K562 (cell line): ENCODE results near the gene LRRFIP2. TPM values are rescaled to one million over a fixed set of nuclear protein-coding genes. Genes with fewer than 3 reads are reported as not detected.

Source experiments
- ATAC-seq: fragments of 200-7000 bp; cut with Tn5 transposase; 3 replicates; pipeline ENCODE4 v1.9.1; 2020; ENCODE audit warnings: moderate library complexity
- BruUV-seq: library from RNA; stranded (reverse); fragments of 400-500 nt; replicated peaks from 2 replicates; lab custom pipeline; 2021; lab: Mats Ljungman, UMichigan
- CTCF ChIA-PET: fragments of 300-600 bp; formaldehyde crosslinking; extraction: SDS; loops from one replicate; lab custom pipeline; 2021; ENCODE audit warnings: low intra/inter-chr PET ratio; lab: Yijun Ruan, JAX
- POLR2A ChIA-PET: fragments of 300-600, 350-650 bp; sonication (Branson Sonifier 250); formaldehyde crosslinking; extraction: SDS; loops from one replicate; lab custom pipeline; 2021; ENCODE audit warnings: antibody characterized with exemption, inconsistent platforms; lab: Yijun Ruan, JAX
- DNase-seq, 4 experiments: peaks; one replicate each; pipeline versions ENCODE4 v3.0.0 to v3.0.0-alpha.2; 2011 to 2018; ENCODE audit warnings: low spot score in 3 of 4, mixed read lengths in 3 of 4; ENCODE audit errors: extremely low read depth in 1 of 4
- FAIRE-seq: peaks from 2 replicates; lab custom pipeline; 2011; peaks lifted over from hg19 to GRCh38; lab: Jason Lieb, UNC
- H2AFZ ChIP-seq: 2 replicates; pipeline ENCODE4 v1.6.0; 2011; ENCODE audit warnings: low read depth, low read length, control low read depth, inconsistent platforms
- H3K27ac ChIP-seq: fragments of 200-600 bp; 3 replicates; pipeline ENCODE4 v1.8.0; 2011; ENCODE audit warnings: low read depth, mild to moderate bottlenecking, control low read depth, inconsistent platforms, low read length, moderate library complexity, mixed read lengths; ENCODE audit errors: extremely low read depth
- H3K27me3 ChIP-seq, 2 experiments: fragments of 300-600 bp in 1 of 2; 2 replicates in 1 of 2; 3 replicates in 1 of 2; pipeline versions ENCODE4 v1.6.0 to v1.8.0; 2011; ENCODE audit warnings: inconsistent platforms in 2 of 2, low read length in 2 of 2, mild to moderate bottlenecking in 1 of 2, mixed read lengths in 1 of 2, moderate library complexity in 1 of 2; ENCODE audit not compliant: control insufficient read depth in 2 of 2, insufficient read depth in 2 of 2
- H3K36me3 ChIP-seq: fragments of 300-600 bp; 3 replicates; pipeline ENCODE4 v1.8.0; 2011; ENCODE audit warnings: mild to moderate bottlenecking, low read length, inconsistent platforms; ENCODE audit not compliant: control insufficient read depth, insufficient read depth
- H3K4me1 ChIP-seq, 2 experiments: fragments of 200-600 bp in 1 of 2; replicated peaks in 1 of 2; 2 replicates in 1 of 2; 3 replicates in 1 of 2; pipeline versions ENCODE4 v1.5.1 to v1.8.0; 2011; ENCODE audit warnings: inconsistent platforms in 2 of 2, low read length in 2 of 2, mild to moderate bottlenecking in 1 of 2, mixed read lengths in 1 of 2, moderate library complexity in 1 of 2; ENCODE audit not compliant: control insufficient read depth in 2 of 2, insufficient read depth in 2 of 2
- H3K4me2 ChIP-seq: 2 replicates; pipeline ENCODE4 v1.6.1; 2011; ENCODE audit warnings: low read length, control low read depth, inconsistent platforms, mixed read lengths; ENCODE audit not compliant: insufficient read depth
- H3K4me3 ChIP-seq: fragments of 200-600 bp; sonication (generic), shearing (Covaris generic); 2 replicates; pipeline ENCODE4 v1.5.1; 2016; ENCODE audit warnings: control low read depth, inconsistent platforms
- H3K79me2 ChIP-seq: fragments of 200-600 bp; 3 replicates; pipeline ENCODE4 v1.8.0; 2011; ENCODE audit warnings: low read length, inconsistent platforms; ENCODE audit not compliant: control insufficient read depth, insufficient read depth
- H3K9ac ChIP-seq, 2 experiments: 2 replicates each; pipeline versions ENCODE4 v1.6.0 to v1.6.1; 2011; ENCODE audit warnings: low read depth in 2 of 2, low read length in 2 of 2, control low read depth in 1 of 2, inconsistent platforms in 1 of 2, mild to moderate bottlenecking in 1 of 2, mixed read lengths in 1 of 2; ENCODE audit not compliant: insufficient read depth in 1 of 2
- H3K9me1 ChIP-seq: one replicate; pipeline ENCODE4 v1.6.0; 2011; ENCODE audit warnings: inconsistent platforms, mild to moderate bottlenecking, low read length, moderate library complexity; ENCODE audit not compliant: control insufficient read depth, insufficient read depth
- H3K9me3 ChIP-seq: replicated peaks from 2 replicates; pipeline ENCODE4 v1.5.1; 2011; ENCODE audit warnings: low read depth, low read length, inconsistent platforms; ENCODE audit not compliant: control insufficient read depth, insufficient read depth
- H4K20me1 ChIP-seq: replicated peaks from 2 replicates; pipeline ENCODE4 v1.6.1; 2011; ENCODE audit warnings: low read length, inconsistent platforms, mixed read lengths; ENCODE audit not compliant: control insufficient read depth, insufficient read depth
- CEBPG ChIP-seq, 3 experiments: fragments of 200-800 bp in 1 of 3; sonication (Bioruptor generic) in 1 of 3; sonication (generic) in 1 of 3; formaldehyde crosslinking in 1 of 3; IDR thresholded peaks in 2 of 3; conservative IDR thresholded peaks in 1 of 3; 2 replicates each; pipeline versions ENCODE4 v1.6.1 to v1.8.0; 2016 to 2022; ENCODE audit warnings: missing compliant biosample characterization in 2 of 3, missing genetic modification characterization in 2 of 3, mild to moderate bottlenecking in 1 of 3, missing genetic modification reagents in 1 of 3
- CGGBP1 ChIP-seq: fragments of 250-450 bp; sonication (Bioruptor Pico); IDR thresholded peaks from 2 replicates; pipeline ENCODE4 v1.9.0; 2021; ENCODE audit warnings: mild to moderate bottlenecking
- CREB5 ChIP-seq: fragments of 250-450 bp; sonication (Bioruptor Pico); IDR thresholded peaks from 2 replicates; pipeline ENCODE4 v1.5.0; 2020; ENCODE audit warnings: mild to moderate bottlenecking
- ETS2 ChIP-seq: IDR thresholded peaks from 2 replicates; pipeline ENCODE4 v1.6.1; 2016; ENCODE audit warnings: borderline replicate concordance, missing genetic modification characterization, mild to moderate bottlenecking, moderate library complexity, missing compliant biosample characterization; ENCODE audit not compliant: poor library complexity, severe bottlenecking
- EWSR1 ChIP-seq: fragments of 450-650 bp; IDR thresholded peaks from 2 replicates; pipeline ENCODE4 v1.6.1; 2018; ENCODE audit warnings: borderline replicate concordance, mild to moderate bottlenecking, low read depth, moderate library complexity; ENCODE audit not compliant: partially characterized antibody
- FOXK2 ChIP-seq, 2 experiments: fragments of 450-650 bp; IDR thresholded peaks in 1 of 2; conservative IDR thresholded peaks in 1 of 2; 2 replicates each; pipeline ENCODE4 v1.6.1; 2016; ENCODE audit warnings: low read depth in 2 of 2, mild to moderate bottlenecking in 1 of 2
- MEF2A ChIP-seq: IDR thresholded peaks from 2 replicates; pipeline ENCODE4 v1.6.1; 2011; ENCODE audit warnings: low read depth, mild to moderate bottlenecking, low read length, moderate library complexity; ENCODE audit not compliant: control insufficient read depth
- ZNF23 ChIP-seq: fragments of 250-450 bp; sonication (Bioruptor Pico); IDR thresholded peaks from 2 replicates; pipeline ENCODE4 v1.4.0; 2020; ENCODE audit warnings: mild to moderate bottlenecking
- ZNF316 ChIP-seq: fragments of 450-650 bp; IDR thresholded peaks from 2 replicates; pipeline ENCODE4 v1.6.1; 2016
- ZNF583 ChIP-seq: fragments of 250-450 bp; sonication (Bioruptor Pico); IDR thresholded peaks from 2 replicates; pipeline ENCODE4 v1.4.0; 2020
- WGBS: fragments of 100-300 bp; shearing (Covaris generic); methylation state at CpG from one replicate; pipeline ENCODE4 v1.1.6; 2016; ENCODE audit warnings: low coverage, mixed read lengths; ENCODE audit not compliant: insufficient coverage; ENCODE audit errors: missing lambda C conversion rate; 5-methylcytosine and 5-hydroxymethylcytosine counted together
- in situ Hi-C: fragments of 300-500 bp; cut with MboI; formaldehyde crosslinking; loops from 4 replicates; pipeline ENCODE4 v1.15.0; 2018; ENCODE audit warnings: inconsistent platforms, mixed read lengths
- intact Hi-C: fragments of 100-400 bp; cut with micrococcal nuclease; formaldehyde crosslinking; loops from 2 replicates; pipeline ENCODE4 v1.14.2; 2022
- polyA plus RNA-seq, 8 experiments: library from polyadenylated mRNA; depleted of rRNA in 4 of 8; stranded (reverse) in 5 of 8; unstranded in 3 of 8; fragments of >200 nt; fragmentation: Nextera tagmentation in 2 of 8; fragmentation: Illumina TruSeq in 1 of 8; extraction: Ambion mirVana in 2 of 8; extraction: Trizol in 1 of 8; gene quantifications; 2 replicates each; pipeline versions ENCODE4 v1.2.1 to v1.2.3, GENCODE V29; 2011 to 2014; ENCODE audit warnings: inconsistent platforms in 1 of 8, missing spikeins in 1 of 8
- total RNA-seq, 7 experiments: library from RNA; depleted of rRNA in 6 of 7; stranded (reverse); fragments of >200 nt in 6 of 7; fragmentation: Illumina TruSeq in 2 of 7; extraction: Trizol in 2 of 7; gene quantifications; 2 replicates each; pipeline versions ENCODE4 v1.2.1 to v1.2.3, GENCODE V29; 2011 to 2021; ENCODE audit warnings: low replicate concordance in 1 of 7

The LRRFIP2 gene
- total and polyA plus RNA-seq, 9 of the 15 experiments (the other 6 are each of a cell fraction or from before 2014, with no cell fraction given), result 9.9 to 53.9 (median 42.7) TPM

GRCh38 chr3:37037352-37037751, 137.0 kb downstream of the LRRFIP2 start (continued):
- no peak for TF ChIP-seq CGGBP1
- no peak for TF ChIP-seq EWSR1
- TF ChIP-seq ZNF316, result no peak
- TF ChIP-seq CEBPG (CRISPR knock-in tag; IDR thresholded peaks at IDR 0.05), result no peak
- TF ChIP-seq CEBPG (tag; conservative IDR thresholded peaks at IDR 0.05 in 1 of 2, IDR thresholded peaks at IDR 0.05 in 1 of 2), result peak in 1 of 2 experiments; percentile 85; a peak in 2 of 4 replicates

- CTCF ChIA-PET, result no interaction called here
- 96% methylated on average over 10 of the region's 10 CpGs for WGBS
- in situ Hi-C loops, result no loop called here
These were observed 141.4 kb downstream of the LRRFIP2 start for GRCh38 chr3:37032961-37033360.

More at GRCh38 chr3:37032961-37033360, 141.4 kb downstream of the LRRFIP2 start:
- DNase-seq, result no peak
- H3K9ac ChIP-seq, result no peak overlapping the region
- no peak overlapping the region for H3K4me3 ChIP-seq
- no peak overlapping the region for H2AFZ ChIP-seq
- FAIRE-seq, result no peak
- ATAC-seq, result no peak
- H3K79me2 ChIP-seq, result no peaks in the 10 kb centered on the region
- H3K27me3 ChIP-seq, result no peaks in the 10 kb centered on the region
- H3K9me3 ChIP-seq, result peaks cover 3% of the 10 kb centered on the region
- no peaks in the 10 kb centered on the region for H3K9me1 ChIP-seq
- no peak overlapping the region for H3K4me2 ChIP-seq
- H3K4me1 ChIP-seq, result peaks cover 2 to 3% of the 10 kb centered on the region in 2 experiments; a peak in 3 of 5 replicates
- no peaks in the 10 kb centered on the region for H4K20me1 ChIP-seq
- TF ChIP-seq ZNF23 (CRISPR knock-in tag), result no peak
- no peak for TF ChIP-seq FOXK2 (conservative IDR thresholded peaks at IDR 0.05 in 1 of 2, IDR thresholded peaks at IDR 0.05 in 1 of 2; ENCODE audit: low read depth in 2 of 2)
- no peak for TF ChIP-seq CREB5 (CRISPR knock-in tag)
- no peak for TF ChIP-seq ZNF583
- no peak for TF ChIP-seq MEF2A
- TF ChIP-seq ETS2 (tag), result no peak
- no TSS peak for BruUV-seq
- peaks cover 95% of the 10 kb centered on the region for H3K36me3 ChIP-seq
- no peak overlapping the region for H3K27ac ChIP-seq
- intact Hi-C loops, result no loop called here
- POLR2A ChIA-PET, result interaction anchor here (0.6 kb wide), 2 partner anchors 27 to 128 kb away, joined by 3 read pairs; no protein-coding TSS in a partner anchor
